NCI-H1417 (cell line): ENCODE measurements around the gene UBE2J1.
"Not testable (repeated sequence)": the region's sequence is repeated elsewhere in the genome, so short reads cannot be mapped to it uniquely, and the experiment has no call there.

ENCODE experiments used
- DNase-seq, 3 experiments: peaks; one replicate each; lab custom pipeline; 2025; lab: John Stamatoyannopoulos, UW

Gene UBE2J1

GRCh38 chr6:89320012-89320559 is 32.4 kb downstream of the UBE2J1 start:
- no peak for DNase-seq

- no peak for DNase-seq
Observed at GRCh38 chr6:89317067-89317466, 35.5 kb downstream of the UBE2J1 start.

GRCh38 chr6:89315249-89315885 is 37.2 kb downstream of the UBE2J1 start, which contains the start of gene GABRR2:
Gene GABRR2 (minus strand): TSS chr6:89315299. CDS start chr6:89315165, 134 bp downstream.
- DNase-seq = no peak

GRCh38 chr6:89314692-89315091 is 37.8 kb downstream of the UBE2J1 start:
- DNase-seq = no peak

GRCh38 chr6:89313006-89313405 is 39.5 kb downstream of the UBE2J1 start:
- DNase-seq = no peak

GRCh38 chr6:89311853-89312531 is 40.5 kb downstream of the UBE2J1 start:
- peak; percentile 5 to 62 (median 13) for DNase-seq

GRCh38 chr6:89311530-89311852 is 41.0 kb downstream of the UBE2J1 start:
- DNase-seq = no peak

GRCh38 chr6:89310929-89311328 is 41.6 kb downstream of the UBE2J1 start:
- no peak for DNase-seq

- no peak for DNase-seq
Observed at GRCh38 chr6:89308525-89309395, 43.8 kb downstream of the UBE2J1 start.

GRCh38 chr6:89304517-89304916 is 48.0 kb downstream of the UBE2J1 start:
- not testable (repeated sequence) for DNase-seq

GRCh38 chr6:89302936-89303335 is 49.6 kb downstream of the UBE2J1 start:
- no peak for DNase-seq

GRCh38 chr6:89302195-89302770 is 50.2 kb downstream of the UBE2J1 start:
- DNase-seq = no peak

GRCh38 chr6:89301586-89302194 is 50.8 kb downstream of the UBE2J1 start:
- DNase-seq = no peak

GRCh38 chr6:89299466-89299850 is 53.1 kb downstream of the UBE2J1 start:
- DNase-seq = no peak

GRCh38 chr6:89298680-89299465 is 53.6 kb downstream of the UBE2J1 start:
- DNase-seq = no peak

- DNase-seq = peak in 1 of 3 experiments; percentile 7
Observed at GRCh38 chr6:89297695-89298351, 54.7 kb downstream of the UBE2J1 start.

GRCh38 chr6:89295981-89296380 is 56.5 kb downstream of the UBE2J1 start:
- no peak for DNase-seq

GRCh38 chr6:89295116-89295515 is 57.4 kb downstream of the UBE2J1 start:
- DNase-seq = not testable (repeated sequence)

- no peak for DNase-seq
Observed at GRCh38 chr6:89291256-89291819, 61.2 kb downstream of the UBE2J1 start.
